CD4-positive, alpha-beta T cell treated with Interleukin-4 for 1 hour (primary cell): ENCODE results near the gene DAPK3.
A peak's percentile ranks its signal among the peaks of the same experiment; 100 is the strongest.
"Not testable (repeated sequence)": the region's sequence is repeated elsewhere in the genome, so short reads cannot be mapped to it uniquely, and the experiment has no call there.

Experiments
- DNase-seq, 2 donors: peaks; one replicate each; pipeline ENCODE4 v3.0.0-alpha.2; 2020 to 2022

Gene DAPK3

GRCh38 chr19:3970808-3971598, at the start of gene DAPK3:
TSS of gene DAPK3 (minus strand) at chr19:3971099. CDS start at chr19:3969735, 1,364 bp downstream.
- peak; percentile 92 to 93 for DNase-seq

- no peak for DNase-seq
Measured at GRCh38 chr19:4019578-4019977, 48.7 kb upstream of the DAPK3 start.

- no peak for DNase-seq
Measured at GRCh38 chr19:4018775-4019504, 48.0 kb upstream of the DAPK3 start.

- DNase-seq, result no peak
Measured at GRCh38 chr19:4018140-4018613, 47.3 kb upstream of the DAPK3 start.

GRCh38 chr19:4016903-4017638, 46.2 kb upstream of the DAPK3 start:
- DNase-seq, result no peak

GRCh38 chr19:4016486-4016885, 45.6 kb upstream of the DAPK3 start:
- DNase-seq, result no peak

- DNase-seq, result no peak
Measured at GRCh38 chr19:4015705-4016402, 45.0 kb upstream of the DAPK3 start.

GRCh38 chr19:4014541-4015491, 43.9 kb upstream of the DAPK3 start:
- DNase-seq, result peak; percentile 46 to 51

- no peak for DNase-seq
Measured at GRCh38 chr19:4013886-4014540, 43.1 kb upstream of the DAPK3 start.

GRCh38 chr19:4012975-4013634, 42.2 kb upstream of the DAPK3 start:
- DNase-seq, result no peak

GRCh38 chr19:4012092-4012974, 41.4 kb upstream of the DAPK3 start:
- DNase-seq, result no peak

GRCh38 chr19:4011430-4011829, 40.5 kb upstream of the DAPK3 start:
- not testable (repeated sequence) for DNase-seq

GRCh38 chr19:4010808-4011110, 39.9 kb upstream of the DAPK3 start:
- DNase-seq, result no peak

GRCh38 chr19:4009990-4010807, 39.3 kb upstream of the DAPK3 start:
- DNase-seq, result no peak

GRCh38 chr19:4007836-4008539, 37.1 kb upstream of the DAPK3 start:
- DNase-seq, result no peak

- peak; percentile 96 for DNase-seq
Measured at GRCh38 chr19:4007021-4007835, 36.3 kb upstream of the DAPK3 start, which contains the start of gene PIAS4. TSS of gene PIAS4 (plus strand) at chr19:4007736. CDS start at chr19:4007761, 25 bp downstream.

- not testable (repeated sequence) for DNase-seq
Measured at GRCh38 chr19:4005436-4005835, 34.5 kb upstream of the DAPK3 start.
